ENCODE results near the gene COTL1. TPM values are rescaled to one million over a fixed set of nuclear protein-coding genes. Genes with fewer than 3 reads are reported as not detected.
"Not testable (repeated sequence)": the region's sequence is repeated elsewhere in the genome, so short reads cannot be mapped to it uniquely, and the experiment has no call there.

The COTL1 gene
- polyA plus RNA-seq, 1 donor: 60.8 TPM

DNA sequence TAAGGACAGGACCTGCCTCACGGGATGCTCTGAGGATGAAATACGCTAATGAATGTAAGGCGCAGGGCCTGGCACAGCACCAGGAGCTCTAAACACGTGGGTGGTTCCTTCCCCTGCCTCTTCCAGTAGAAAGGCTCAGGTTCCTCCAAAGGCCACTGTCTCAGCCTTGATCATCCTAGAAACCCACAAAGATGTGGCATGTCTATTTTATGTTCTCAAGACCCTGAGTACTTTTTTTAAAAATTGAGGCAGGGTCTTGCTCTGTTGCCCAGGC, 96.4 kb downstream of the COTL1 start:
- H3K36me3 ChIP-seq (ENCODE audit: control insufficient read depth, insufficient read depth, low read length): no peaks in the 10 kb centered on the region
- H3K4me3 ChIP-seq (ENCODE audit: low read length): no peak overlapping the region
- H3K27ac ChIP-seq (ENCODE audit: low read length): no peak overlapping the region
- H3K9me3 ChIP-seq (ENCODE audit: control insufficient read depth, low read depth, low read length): peaks cover 3% of the 10 kb centered on the region
- no peaks in the 10 kb centered on the region for H3K4me1 ChIP-seq (ENCODE audit: control insufficient read depth, insufficient read depth, low read length)
- WGBS (ENCODE audit: insufficient coverage, low lambda C conversion rate): no CpG with 5 or more reads among the region's 4 CpGs
- no peaks in the 10 kb centered on the region for H3K27me3 ChIP-seq (ENCODE audit: control insufficient read depth, insufficient read depth, low read length)
- DNase-seq: no peak

DNA sequence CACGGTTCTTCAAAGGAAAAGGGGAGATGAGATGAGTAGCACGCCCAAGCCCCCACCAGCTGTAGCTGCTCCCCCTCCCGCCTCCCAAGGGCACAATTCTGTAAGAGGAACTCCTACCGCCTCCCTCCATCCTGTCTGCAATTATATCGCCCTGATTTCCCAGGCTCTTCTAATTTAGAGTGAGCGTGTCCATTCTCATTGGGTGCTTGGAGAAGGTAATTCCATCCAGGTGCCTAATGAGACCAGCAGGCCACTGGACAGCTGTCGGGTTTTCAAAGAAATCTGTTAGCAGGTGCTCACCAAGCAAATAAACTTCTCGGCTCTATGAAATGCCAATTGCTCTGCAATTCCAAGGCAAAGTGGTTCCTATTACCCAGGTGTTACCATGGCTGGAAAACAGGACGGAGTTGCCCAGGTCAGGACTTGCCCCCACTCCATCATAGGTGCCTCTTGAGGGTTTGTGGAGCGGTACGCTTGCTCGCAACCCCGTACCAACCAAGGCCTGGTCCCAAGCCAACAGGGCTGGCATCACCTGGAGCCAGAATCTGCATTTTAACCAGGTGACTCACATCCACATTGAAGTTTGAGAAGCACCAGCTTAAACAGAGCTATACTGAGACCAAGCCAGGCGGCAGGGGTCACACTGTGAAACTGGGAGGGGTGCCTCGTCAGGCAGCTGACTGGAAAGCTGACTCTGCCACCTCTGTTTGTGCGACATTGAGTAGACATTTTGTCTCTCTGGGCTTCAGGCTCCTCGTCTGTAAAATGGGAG, 97.0 kb downstream of the COTL1 start:
- no peak for DNase-seq
- Histone ChIP-seq H3K27ac (ENCODE audit: low read length) (no peak overlapping the region), H3K4me1 (ENCODE audit: control insufficient read depth, insufficient read depth, low read length) (no peaks in the 10 kb centered on the region), H3K36me3 (ENCODE audit: control insufficient read depth, insufficient read depth, low read length) (no peaks in the 10 kb centered on the region), H3K4me3 (ENCODE audit: low read length) (no peak overlapping the region), H3K27me3 (ENCODE audit: control insufficient read depth, insufficient read depth, low read length) (no peaks in the 10 kb centered on the region), H3K9me3 (ENCODE audit: control insufficient read depth, low read depth, low read length) (peaks cover 3% of the 10 kb centered on the region)
- WGBS (ENCODE audit: insufficient coverage, low lambda C conversion rate): 40% methylated on average over 2 of the region's 17 CpGs

DNA sequence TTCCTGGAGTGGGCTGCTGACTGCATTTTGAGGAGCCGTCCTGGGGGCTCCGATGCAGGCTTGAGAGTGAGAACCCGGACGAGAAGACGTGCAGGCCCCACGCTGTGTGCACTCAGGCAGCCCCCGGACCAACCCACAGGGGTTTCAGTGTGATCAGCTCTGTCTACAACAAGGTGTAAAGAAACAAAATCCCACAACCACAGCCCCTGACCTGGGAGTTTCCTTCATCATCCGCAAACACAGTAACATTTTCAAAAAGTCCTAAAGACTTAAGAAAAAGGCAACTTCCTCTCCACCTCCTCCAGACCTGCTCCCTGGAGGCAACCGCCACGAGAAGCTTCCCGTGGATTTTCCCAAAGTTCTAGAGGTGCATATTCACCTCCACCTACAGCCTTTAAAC, 98.0 kb downstream of the COTL1 start:
- no peak overlapping the region for H3K27ac ChIP-seq (ENCODE audit: low read length)
- DNase-seq: no peak
- no peaks in the 10 kb centered on the region for H3K27me3 ChIP-seq (ENCODE audit: control insufficient read depth, insufficient read depth, low read length)
- H3K4me1 ChIP-seq (ENCODE audit: control insufficient read depth, insufficient read depth, low read length): no peaks in the 10 kb centered on the region
- no peak overlapping the region for H3K4me3 ChIP-seq (ENCODE audit: low read length)
- no peaks in the 10 kb centered on the region for H3K36me3 ChIP-seq (ENCODE audit: control insufficient read depth, insufficient read depth, low read length)
- peaks cover 3% of the 10 kb centered on the region for H3K9me3 ChIP-seq (ENCODE audit: control insufficient read depth, low read depth, low read length)
- no CpG with 5 or more reads among the region's 11 CpGs for WGBS (ENCODE audit: insufficient coverage, low lambda C conversion rate)

GRCh38 chr16:84518804-84519341, 99.0 kb downstream of the COTL1 start:
- Histone ChIP-seq H3K27me3 (ENCODE audit: control insufficient read depth, insufficient read depth, low read length) (no peaks in the 10 kb centered on the region), H3K4me3 (ENCODE audit: low read length) (no peak overlapping the region), H3K36me3 (ENCODE audit: control insufficient read depth, insufficient read depth, low read length) (no peaks in the 10 kb centered on the region), H3K27ac (ENCODE audit: low read length) (no peak overlapping the region), H3K9me3 (ENCODE audit: control insufficient read depth, low read depth, low read length) (peaks cover 3% of the 10 kb centered on the region), H3K4me1 (ENCODE audit: control insufficient read depth, insufficient read depth, low read length) (no peaks in the 10 kb centered on the region)
- DNase-seq: no peak
- WGBS (ENCODE audit: insufficient coverage, low lambda C conversion rate): no CpG with 5 or more reads among the region's 17 CpGs

DNA sequence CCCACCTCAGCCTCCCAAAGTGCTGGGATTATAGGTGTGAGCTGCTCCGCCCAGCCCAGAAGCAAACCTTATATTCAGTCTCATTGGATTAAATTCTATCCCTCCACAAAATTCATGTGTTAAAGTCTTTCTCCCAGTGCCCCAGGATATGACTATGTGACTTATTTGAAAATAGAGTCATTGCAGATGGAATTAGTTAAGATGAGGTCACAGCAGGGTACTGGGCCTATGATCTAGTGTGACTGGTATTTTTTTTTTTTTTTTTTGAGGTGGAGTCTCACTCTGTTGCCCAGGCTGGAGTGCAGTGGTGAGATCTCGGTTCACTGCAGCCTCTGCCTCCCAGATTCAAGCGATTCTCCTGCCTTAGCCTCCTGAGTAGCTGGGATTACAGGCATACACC, 99.7 kb downstream of the COTL1 start:
- H3K4me1 ChIP-seq (ENCODE audit: control insufficient read depth, insufficient read depth, low read length); DNase-seq; H3K9me3 ChIP-seq (ENCODE audit: control insufficient read depth, low read depth, low read length); H3K36me3 ChIP-seq (ENCODE audit: control insufficient read depth, insufficient read depth, low read length); H3K27me3 ChIP-seq (ENCODE audit: control insufficient read depth, insufficient read depth, low read length); H3K27ac ChIP-seq (ENCODE audit: low read length); H3K4me3 ChIP-seq (ENCODE audit: low read length): not testable (repeated sequence)
- no CpG with 5 or more reads among the region's 3 CpGs for WGBS (ENCODE audit: insufficient coverage, low lambda C conversion rate)

- no peaks in the 10 kb centered on the region for H3K36me3 ChIP-seq (ENCODE audit: control insufficient read depth, insufficient read depth, low read length)
- 100% methylated on average over 3 of the region's 12 CpGs for WGBS (ENCODE audit: insufficient coverage, low lambda C conversion rate)
- no peak overlapping the region for H3K4me3 ChIP-seq (ENCODE audit: low read length)
- H3K4me1 ChIP-seq (ENCODE audit: control insufficient read depth, insufficient read depth, low read length): no peaks in the 10 kb centered on the region
- H3K9me3 ChIP-seq (ENCODE audit: control insufficient read depth, low read depth, low read length): no peaks in the 10 kb centered on the region
- no peaks in the 10 kb centered on the region for H3K27me3 ChIP-seq (ENCODE audit: control insufficient read depth, insufficient read depth, low read length)
- no peak overlapping the region for H3K27ac ChIP-seq (ENCODE audit: low read length)
- no peak for DNase-seq
Observed at GRCh38 chr16:84517366-84517765, 100.5 kb downstream of the COTL1 start.

Other genes with a start within 250 kb of the COTL1 start
- gene ATP2C2, start 249.5 kb downstream of the COTL1 start, polyA plus RNA-seq: 17.4 TPM
- 9.0 TPM for gene MEAK7, start 113.4 kb downstream of the COTL1 start, polyA plus RNA-seq
- 32.8 TPM for gene KLHL36, start 30.4 kb upstream of the COTL1 start, polyA plus RNA-seq
- gene USP10, start 81.9 kb upstream of the COTL1 start, polyA plus RNA-seq: 66.5 TPM
- 8.8 TPM for gene CRISPLD2, start 201.9 kb upstream of the COTL1 start, polyA plus RNA-seq

Data from large intestine (tissue), 3 donors.